IPS DF 6.9 (cell line): ENCODE data around the gene EPHB1.

Source experiments
- DNase-seq: peaks from one replicate; pipeline ENCODE4 v3.0.0-alpha.2; 2013; ENCODE audit warnings: low read depth, low spot score
- H3K27ac ChIP-seq: one replicate; pipeline ENCODE4 v1.5.1; 2013; ENCODE audit warnings: low read length, control low read depth
- H3K27me3 ChIP-seq: 2 replicates; pipeline ENCODE4 v1.6.1; 2013; ENCODE audit warnings: mild to moderate bottlenecking, low read length; ENCODE audit not compliant: control insufficient read depth, insufficient read depth
- H3K36me3 ChIP-seq: 2 replicates; pipeline ENCODE4 v1.6.1; 2013; ENCODE audit warnings: low read length; ENCODE audit not compliant: control insufficient read depth, insufficient read depth
- H3K4me1 ChIP-seq: 2 replicates; pipeline ENCODE4 v1.6.1; 2013; ENCODE audit warnings: low read length; ENCODE audit not compliant: control insufficient read depth, insufficient read depth
- H3K4me3 ChIP-seq: 2 replicates; pipeline ENCODE4 v1.5.1; 2013; ENCODE audit warnings: mild to moderate bottlenecking, low read length
- H3K9me3 ChIP-seq: 2 replicates; pipeline ENCODE4 v1.6.1; 2013; ENCODE audit warnings: low read length, inconsistent platforms; ENCODE audit not compliant: control insufficient read depth, insufficient read depth
- WGBS: extraction: QIAGEN DNeasy Blood & Tissue Kit; methylation state at CpG from one replicate; pipeline ENCODE4 v1.1.7; 2013; ENCODE audit warnings: mixed read lengths, missing lambda C conversion rate; ENCODE audit not compliant: insufficient read length, insufficient coverage; 5-methylcytosine and 5-hydroxymethylcytosine counted together

The EPHB1 gene

GRCh38 chr3:135145581-135145980, 350.5 kb downstream of the EPHB1 start:
- Histone ChIP-seq H3K27me3 (no peaks in the 10 kb centered on the region), H3K27ac (no peak overlapping the region), H3K9me3 (no peaks in the 10 kb centered on the region), H3K4me3 (no peak overlapping the region), H3K4me1 (no peaks in the 10 kb centered on the region), H3K36me3 (no peaks in the 10 kb centered on the region)
- no peak for DNase-seq
- WGBS, result no CpG with 5 or more reads among the region's 3 CpGs

DNA sequence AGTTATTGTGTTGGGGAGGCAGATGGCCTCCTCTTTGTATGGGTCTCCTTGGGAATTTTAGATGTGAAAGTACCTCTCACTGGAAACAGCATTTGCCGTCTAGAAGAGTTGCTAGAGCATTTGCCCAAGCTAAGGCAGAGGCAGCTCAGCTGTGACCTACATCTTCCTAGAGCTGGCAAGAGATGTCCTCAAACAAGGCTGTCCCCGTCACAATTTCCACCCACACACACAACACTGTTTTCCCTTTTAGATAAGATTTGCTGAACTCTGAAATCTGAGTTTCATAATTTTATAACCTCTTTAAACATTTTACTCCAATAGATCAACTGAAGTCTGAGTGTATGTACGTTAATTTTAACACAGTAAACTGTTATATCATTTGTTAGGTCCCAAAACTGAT, 352.6 kb downstream of the EPHB1 start:
- H3K27me3 ChIP-seq, result no peaks in the 10 kb centered on the region
- H3K4me1 ChIP-seq, result no peaks in the 10 kb centered on the region
- no peak overlapping the region for H3K4me3 ChIP-seq
- H3K9me3 ChIP-seq, result no peaks in the 10 kb centered on the region
- H3K36me3 ChIP-seq, result no peaks in the 10 kb centered on the region
- WGBS, result no CpG with 5 or more reads among the region's 3 CpGs
- DNase-seq, result no peak
- H3K27ac ChIP-seq, result no peak overlapping the region

GRCh38 chr3:135148398-135149020, 353.4 kb downstream of the EPHB1 start:
- no peaks in the 10 kb centered on the region for H3K27me3 ChIP-seq
- H3K4me3 ChIP-seq, result no peak overlapping the region
- DNase-seq, result no peak
- no peaks in the 10 kb centered on the region for H3K9me3 ChIP-seq
- H3K36me3 ChIP-seq, result no peaks in the 10 kb centered on the region
- H3K4me1 ChIP-seq, result no peaks in the 10 kb centered on the region
- no CpG with 5 or more reads among the region's 4 CpGs for WGBS
- H3K27ac ChIP-seq, result no peak overlapping the region

DNA sequence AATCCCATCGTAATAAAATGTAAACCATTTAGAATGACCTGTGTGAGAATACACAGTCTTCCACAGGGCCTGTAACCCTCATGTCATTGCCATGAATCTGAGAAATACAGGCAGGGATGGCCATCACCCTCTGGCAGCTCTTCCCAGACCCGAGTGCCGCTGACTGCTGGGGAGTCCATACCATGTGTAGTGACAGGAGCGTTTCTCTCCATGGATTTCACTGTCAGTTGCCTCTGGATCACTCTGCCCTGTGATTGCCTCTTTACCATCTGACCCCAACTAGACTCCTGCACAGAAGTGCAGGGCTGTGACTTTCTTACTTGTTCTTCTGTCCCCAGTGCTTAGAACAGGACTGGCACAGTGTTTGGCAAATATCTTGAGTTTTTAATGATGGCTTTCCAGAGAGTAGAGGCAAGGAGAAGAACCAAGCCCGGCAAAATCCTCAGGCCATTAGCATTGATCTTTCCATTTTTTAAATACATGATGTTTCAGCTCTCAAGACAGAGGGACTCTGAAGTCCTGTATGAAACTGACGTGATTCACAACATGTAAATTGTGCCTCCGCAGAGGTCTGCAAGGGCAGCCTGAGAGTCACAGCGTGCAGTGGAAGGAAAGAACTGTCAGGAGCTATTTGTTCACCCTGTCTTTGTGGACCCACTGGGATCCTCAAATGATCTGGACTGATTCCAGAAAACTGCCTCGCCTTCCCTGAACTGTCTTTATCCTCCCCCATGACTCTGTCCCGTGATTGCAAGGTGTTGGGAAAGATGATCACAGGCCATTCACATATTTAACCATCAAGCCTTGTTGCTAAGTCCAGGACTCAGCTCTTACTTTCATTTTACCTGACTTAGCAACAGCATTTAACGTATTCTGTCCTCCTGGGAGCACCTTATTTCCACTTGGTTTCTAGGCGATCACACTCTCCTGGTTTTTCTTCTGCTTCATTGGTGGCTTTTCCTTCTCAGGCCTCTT, 354.9 kb downstream of the EPHB1 start:
- Histone ChIP-seq H3K27ac (no peak overlapping the region), H3K27me3 (no peaks in the 10 kb centered on the region), H3K4me1 (no peaks in the 10 kb centered on the region), H3K4me3 (no peak overlapping the region), H3K36me3 (no peaks in the 10 kb centered on the region), H3K9me3 (no peaks in the 10 kb centered on the region)
- no peak for DNase-seq
- WGBS, result no CpG with 5 or more reads among the region's 12 CpGs

DNA sequence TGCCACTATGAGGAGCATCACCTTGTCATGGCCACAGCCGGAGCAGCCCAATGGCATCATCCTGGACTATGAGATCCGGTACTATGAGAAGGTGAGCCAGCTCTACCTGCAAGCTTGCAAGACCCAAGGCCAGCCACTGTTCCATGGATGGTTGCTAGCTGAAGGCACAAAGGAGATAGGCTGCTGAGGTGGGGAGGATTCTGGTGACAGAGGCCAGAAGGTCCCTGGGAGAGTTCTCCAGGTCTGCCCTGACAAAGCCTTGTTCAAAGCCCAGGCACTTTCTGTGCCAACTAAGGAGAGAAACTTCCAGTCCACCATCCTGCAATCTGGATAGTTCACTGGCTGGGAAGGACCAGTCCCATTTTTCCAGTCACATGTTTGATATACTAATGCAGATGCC, 359.1 kb downstream of the EPHB1 start:
- Histone ChIP-seq H3K9me3 (no peaks in the 10 kb centered on the region), H3K4me1 (no peaks in the 10 kb centered on the region), H3K36me3 (no peaks in the 10 kb centered on the region), H3K27ac (no peak overlapping the region), H3K27me3 (no peaks in the 10 kb centered on the region), H3K4me3 (no peak overlapping the region)
- WGBS, result no CpG with 5 or more reads among the region's 2 CpGs
- no peak for DNase-seq

- no CpG with 5 or more reads among the region's 4 CpGs for WGBS
- Histone ChIP-seq H3K4me1 (peaks cover 4% of the 10 kb centered on the region; the same call in 1 of the 2 replicates), H3K36me3 (no peaks in the 10 kb centered on the region), H3K4me3 (no peak overlapping the region), H3K9me3 (no peaks in the 10 kb centered on the region), H3K27ac (no peak overlapping the region), H3K27me3 (no peaks in the 10 kb centered on the region)
- DNase-seq, result no peak
Measured at GRCh38 chr3:135155228-135155627, 360.2 kb downstream of the EPHB1 start.

DNA sequence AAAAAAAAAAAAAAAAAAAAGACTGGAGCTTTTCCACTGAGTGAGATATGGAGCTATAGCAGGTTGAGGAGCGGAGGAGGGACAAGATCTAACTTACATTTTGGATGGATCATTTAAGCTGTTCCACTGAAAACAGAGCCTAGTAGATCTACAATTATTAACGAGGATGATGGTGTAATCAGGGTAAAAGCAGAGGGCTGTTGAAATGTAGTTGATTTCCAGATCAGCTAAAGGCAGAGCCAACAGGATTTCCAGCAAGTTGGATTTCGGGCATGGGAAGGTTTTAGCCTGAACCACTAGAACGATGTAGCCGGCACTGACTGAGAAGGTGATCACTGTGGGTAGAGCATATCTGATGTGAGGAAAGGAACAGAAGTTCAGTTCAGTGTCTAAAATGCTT, 360.7 kb downstream of the EPHB1 start:
- WGBS, result no CpG with 5 or more reads among the region's 5 CpGs
- Histone ChIP-seq H3K36me3 (no peaks in the 10 kb centered on the region), H3K4me1 (peaks cover 4% of the 10 kb centered on the region; the same call in 1 of the 2 replicates), H3K4me3 (no peak overlapping the region), H3K27me3 (no peaks in the 10 kb centered on the region), H3K27ac (no peak overlapping the region), H3K9me3 (no peaks in the 10 kb centered on the region)
- DNase-seq, result no peak

- WGBS, result no CpG with 5 or more reads among the region's 6 CpGs
- H3K27ac ChIP-seq, result no peak overlapping the region
Measured at GRCh38 chr3:135157045-135157740, 362.1 kb downstream of the EPHB1 start.

GRCh38 chr3:135158520-135158919, 363.5 kb downstream of the EPHB1 start:
- H3K27ac ChIP-seq, result no peak overlapping the region
- H3K27me3 ChIP-seq, result no peaks in the 10 kb centered on the region
- H3K36me3 ChIP-seq, result no peaks in the 10 kb centered on the region
- no peaks in the 10 kb centered on the region for H3K9me3 ChIP-seq
- no CpG with 5 or more reads among the region's 5 CpGs for WGBS
- DNase-seq, result no peak
- H3K4me1 ChIP-seq, result peaks cover 6% of the 10 kb centered on the region; the same call in 1 of the 2 replicates
- H3K4me3 ChIP-seq, result no peak overlapping the region

More at GRCh38 chr3:135157045-135157740, 362.1 kb downstream of the EPHB1 start:
- Histone ChIP-seq H3K36me3 (no peaks in the 10 kb centered on the region), H3K4me1 (peaks cover 6% of the 10 kb centered on the region; the same call in 1 of the 2 replicates), H3K4me3 (no peak overlapping the region), H3K9me3 (no peaks in the 10 kb centered on the region), H3K27me3 (no peaks in the 10 kb centered on the region)
- DNase-seq, result no peak

DNA sequence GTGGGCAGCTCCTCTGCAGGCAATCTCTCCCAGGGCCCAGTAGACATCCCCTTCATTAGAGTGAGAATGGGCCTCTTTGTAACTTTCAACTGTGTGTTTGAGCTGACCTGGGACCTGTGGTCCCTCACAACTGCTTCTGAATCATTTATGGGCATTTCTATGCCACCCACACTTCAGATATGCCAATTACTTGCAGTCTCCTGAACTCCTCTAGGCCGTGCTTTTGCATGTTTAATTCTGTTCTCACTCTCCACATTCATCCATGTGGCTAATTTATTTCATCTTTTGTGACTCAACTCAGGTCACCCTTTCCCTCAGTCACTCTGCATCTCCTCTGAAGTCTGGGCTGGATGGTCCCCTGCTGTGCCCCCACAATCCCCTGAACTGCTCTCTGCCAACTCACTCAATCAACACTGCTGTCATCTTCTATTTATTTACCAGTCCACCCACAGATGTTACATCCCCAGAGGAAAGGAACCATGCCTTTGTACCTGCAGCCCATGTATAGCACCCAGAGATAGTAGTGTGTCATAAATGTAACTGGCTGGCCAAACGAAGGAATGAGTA, 364.7 kb downstream of the EPHB1 start:
- WGBS, result no CpG with 5 or more reads among the region's 2 CpGs
- no peak overlapping the region for H3K4me3 ChIP-seq
- peaks cover 6% of the 10 kb centered on the region; the same call in 1 of the 2 replicates for H3K4me1 ChIP-seq
- no peaks in the 10 kb centered on the region for H3K36me3 ChIP-seq
- H3K27ac ChIP-seq, result no peak overlapping the region
- H3K27me3 ChIP-seq, result no peaks in the 10 kb centered on the region
- no peak for DNase-seq
- no peaks in the 10 kb centered on the region for H3K9me3 ChIP-seq
